NCI-H1694 treated with DMSO at 0.1 percent for 48 hours (cell line): ENCODE results near the gene C2CD4D.
A peak's percentile ranks its signal among the peaks of the same experiment; 100 is the strongest.
"Not testable (repeated sequence)": the region's sequence is repeated elsewhere in the genome, so short reads cannot be mapped to it uniquely, and the experiment has no call there.

Experiments used
- DNase-seq: peaks from one replicate; lab custom pipeline; 2025; lab: John Stamatoyannopoulos, UW

C2CD4D gene

GRCh38 chr1:151839457-151840403 is at the start of gene C2CD4D:
TSS of gene C2CD4D (minus strand) at chr1:151839820. CDS start at chr1:151838989, 831 bp downstream.
- no peak for DNase-seq

GRCh38 chr1:151888972-151889570 is 49.5 kb upstream of the C2CD4D start:
- DNase-seq = peak; percentile 25

GRCh38 chr1:151887028-151887427 is 47.4 kb upstream of the C2CD4D start:
- DNase-seq = no peak

- no peak for DNase-seq
These were observed 45.9 kb upstream of the C2CD4D start for GRCh38 chr1:151885479-151885878.

- DNase-seq = not testable (repeated sequence)
These were observed 45.3 kb upstream of the C2CD4D start for GRCh38 chr1:151884879-151885278.

- DNase-seq = not testable (repeated sequence)
These were observed 44.8 kb upstream of the C2CD4D start for GRCh38 chr1:151884445-151884844.

GRCh38 chr1:151883898-151884297 is 44.3 kb upstream of the C2CD4D start:
- DNase-seq = not testable (repeated sequence)

GRCh38 chr1:151882918-151883317 is 43.3 kb upstream of the C2CD4D start:
- DNase-seq = not testable (repeated sequence)

- no peak for DNase-seq
These were observed 42.8 kb upstream of the C2CD4D start for GRCh38 chr1:151882466-151882865.

- no peak for DNase-seq
These were observed 41.9 kb upstream of the C2CD4D start for GRCh38 chr1:151881479-151881878.

- DNase-seq = no peak
These were observed 35.9 kb upstream of the C2CD4D start for GRCh38 chr1:151875419-151876097.

GRCh38 chr1:151872776-151873175 is 33.2 kb upstream of the C2CD4D start:
- DNase-seq = not testable (repeated sequence)

GRCh38 chr1:151871284-151872030 is 31.8 kb upstream of the C2CD4D start:
- DNase-seq = no peak

GRCh38 chr1:151868486-151868885 is 28.9 kb upstream of the C2CD4D start:
- DNase-seq = no peak

- no peak for DNase-seq
These were observed 28.3 kb upstream of the C2CD4D start for GRCh38 chr1:151867765-151868411.

GRCh38 chr1:151867321-151867720 is 27.7 kb upstream of the C2CD4D start:
- DNase-seq = no peak

GRCh38 chr1:151864411-151864810 is 24.8 kb upstream of the C2CD4D start:
- no peak for DNase-seq

- no peak for DNase-seq
These were observed 23.0 kb upstream of the C2CD4D start for GRCh38 chr1:151862604-151863003.

- no peak for DNase-seq
These were observed 21.0 kb upstream of the C2CD4D start for GRCh38 chr1:151860504-151861187.

GRCh38 chr1:151859891-151860293 is 20.3 kb upstream of the C2CD4D start:
- DNase-seq = no peak
